Measurements from ENCODE around the gene SMARCB1. TPM values are rescaled to one million over a fixed set of nuclear protein-coding genes. Genes with fewer than 3 reads are reported as not detected.

Gene SMARCB1
- total RNA-seq, 1 experiment from 2014 or later = 136 TPM

DNA sequence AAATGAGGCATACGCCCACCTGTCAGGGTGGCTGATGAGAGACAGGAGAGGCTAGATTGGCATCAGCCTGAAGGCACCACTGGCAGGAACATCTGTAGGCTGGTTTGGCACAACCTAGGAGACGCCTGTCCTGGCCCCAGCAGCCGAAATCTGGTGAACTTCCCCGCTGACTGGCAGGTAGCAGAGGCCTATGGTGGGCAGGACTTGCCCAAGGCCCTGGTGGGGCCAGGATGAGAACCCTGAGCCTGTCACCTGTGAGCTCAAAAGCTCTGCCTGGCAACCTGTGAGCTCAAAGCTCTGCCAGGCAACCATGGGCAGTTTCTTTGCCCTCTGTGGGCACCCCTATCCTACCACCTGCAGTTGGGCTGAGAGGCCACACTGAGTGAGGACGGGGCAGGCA lies 49.5 kb downstream of the SMARCB1 start:
- H3K23me2 ChIP-seq (ENCODE audit: insufficient read length, low read depth, low read length, poor library complexity, severe bottlenecking) = peaks cover 6% of the 10 kb centered on the region
- H3K4ac ChIP-seq (ENCODE audit: low read depth, low read length) = no peak overlapping the region
- H2BK20ac ChIP-seq (ENCODE audit: low read depth, low read length, poor library complexity, severe bottlenecking) = no peak overlapping the region
- H4K8ac ChIP-seq (replicated peaks; ENCODE audit: insufficient read length, low read depth, low read length) = no peak overlapping the region
- H2BK120ac ChIP-seq (ENCODE audit: low read depth, low read length, poor library complexity, severe bottlenecking) = no peak overlapping the region
- H3K27me3 ChIP-seq (ENCODE audit: insufficient read depth, low read length) = no peaks in the 10 kb centered on the region; the same call in 1 of the 2 replicates
- H3T11ph ChIP-seq (ENCODE audit: low read length) = no peak overlapping the region
- Mint-ChIP-seq H3K27me3 (ENCODE audit: low read depth) (peaks cover 21% of the 10 kb centered on the region), H3K36me3 (ENCODE audit: insufficient read depth in 1 of 3, low read depth in 3 of 3) (peaks cover 6 to 15% (median 13%) of the 10 kb centered on the region in 3 experiments; a peak in 6 of 7 replicates), H3K4me1 (peaks cover 14 to 21% of the 10 kb centered on the region in 2 experiments), H3K27ac (peak overlapping the region in 2 of 3 experiments; percentile 6 to 39; a peak in 2 of 7 replicates), H3K4me3 (peak overlapping the region in 1 of 2 experiments; percentile 48; a peak in 2 of 5 replicates), H3K9me3 (peaks cover 0 to 3% of the 10 kb centered on the region in 2 experiments; a peak in 1 of 5 replicates)
- no peaks in the 10 kb centered on the region for H3K79me1 ChIP-seq (ENCODE audit: insufficient read depth, low read depth, low read length, poor library complexity, severe bottlenecking)
- H3K4me2 ChIP-seq (ENCODE audit: insufficient read depth, insufficient read length, low read length) = no peak overlapping the region
- H2BK5ac ChIP-seq (ENCODE audit: insufficient read length, low read length) = no peak overlapping the region
- no peaks in the 10 kb centered on the region for H3K79me2 ChIP-seq (ENCODE audit: insufficient read depth, low read length)
- no peaks in the 10 kb centered on the region; the same call in 1 of the 2 replicates for H3K4me1 ChIP-seq (ENCODE audit: insufficient read depth, low read length)
- TF ChIP-seq, protein P1, sequence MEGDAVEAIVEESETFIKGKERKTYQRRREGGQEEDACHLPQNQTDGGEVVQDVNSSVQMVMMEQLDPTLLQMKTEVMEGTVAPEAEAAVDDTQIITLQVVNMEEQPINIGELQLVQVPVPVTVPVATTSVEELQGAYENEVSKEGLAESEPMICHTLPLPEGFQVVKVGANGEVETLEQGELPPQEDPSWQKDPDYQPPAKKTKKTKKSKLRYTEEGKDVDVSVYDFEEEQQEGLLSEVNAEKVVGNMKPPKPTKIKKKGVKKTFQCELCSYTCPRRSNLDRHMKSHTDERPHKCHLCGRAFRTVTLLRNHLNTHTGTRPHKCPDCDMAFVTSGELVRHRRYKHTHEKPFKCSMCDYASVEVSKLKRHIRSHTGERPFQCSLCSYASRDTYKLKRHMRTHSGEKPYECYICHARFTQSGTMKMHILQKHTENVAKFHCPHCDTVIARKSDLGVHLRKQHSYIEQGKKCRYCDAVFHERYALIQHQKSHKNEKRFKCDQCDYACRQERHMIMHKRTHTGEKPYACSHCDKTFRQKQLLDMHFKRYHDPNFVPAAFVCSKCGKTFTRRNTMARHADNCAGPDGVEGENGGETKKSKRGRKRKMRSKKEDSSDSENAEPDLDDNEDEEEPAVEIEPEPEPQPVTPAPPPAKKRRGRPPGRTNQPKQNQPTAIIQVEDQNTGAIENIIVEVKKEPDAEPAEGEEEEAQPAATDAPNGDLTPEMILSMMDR (conservative IDR thresholded peaks at IDR 0.05) = no peak
- no peak overlapping the region for H4K91ac ChIP-seq (ENCODE audit: insufficient read length, low read depth, low read length)
- H3K9ac ChIP-seq (ENCODE audit: extremely low read depth, insufficient read length, low read length) = no peak overlapping the region
- H3K56ac ChIP-seq (ENCODE audit: insufficient read length, low read depth, low read length) = no peak overlapping the region
- no peak overlapping the region for H3K14ac ChIP-seq (ENCODE audit: insufficient read depth, low read length)
- WGBS (ENCODE audit: extremely low coverage, insufficient read length, low lambda C conversion rate) = no CpG with 5 or more reads among the region's 5 CpGs
- no peak for DNase-seq
- no peak overlapping the region for H3K18ac ChIP-seq (ENCODE audit: insufficient read length, low read depth, low read length)
- no peak overlapping the region for H2BK12ac ChIP-seq (ENCODE audit: insufficient read length, low read depth, low read length)
- no peaks in the 10 kb centered on the region for H3K9me3 ChIP-seq (ENCODE audit: control insufficient read depth, low read depth, low read length)
- H2BK15ac ChIP-seq (ENCODE audit: low read depth, low read length) = no peak overlapping the region
- no peak overlapping the region for H3K27ac ChIP-seq (ENCODE audit: insufficient read length, low read depth, low read length)
- no peaks in the 10 kb centered on the region for H4K20me1 ChIP-seq (ENCODE audit: control insufficient read depth, insufficient read depth, insufficient read length)
- no peak overlapping the region for H3K23ac ChIP-seq (ENCODE audit: insufficient read length, low read depth, low read length)
- H2AFZ ChIP-seq (ENCODE audit: low read length) = no peak overlapping the region
- H2AK5ac ChIP-seq (ENCODE audit: insufficient read length, low read length) = no peak overlapping the region
- no peak overlapping the region for H4K5ac ChIP-seq (ENCODE audit: insufficient read length, low read depth, low read length)
